Inferior parietal cortex (tissue), 1 donor: ENCODE results near the gene MRPL46.

ENCODE experiments used
- DNase-seq: peaks from one replicate; pipeline ENCODE4 v3.0.0-alpha.2; 2016; ENCODE audit errors: extremely low spot score

MRPL46 gene

DNA sequence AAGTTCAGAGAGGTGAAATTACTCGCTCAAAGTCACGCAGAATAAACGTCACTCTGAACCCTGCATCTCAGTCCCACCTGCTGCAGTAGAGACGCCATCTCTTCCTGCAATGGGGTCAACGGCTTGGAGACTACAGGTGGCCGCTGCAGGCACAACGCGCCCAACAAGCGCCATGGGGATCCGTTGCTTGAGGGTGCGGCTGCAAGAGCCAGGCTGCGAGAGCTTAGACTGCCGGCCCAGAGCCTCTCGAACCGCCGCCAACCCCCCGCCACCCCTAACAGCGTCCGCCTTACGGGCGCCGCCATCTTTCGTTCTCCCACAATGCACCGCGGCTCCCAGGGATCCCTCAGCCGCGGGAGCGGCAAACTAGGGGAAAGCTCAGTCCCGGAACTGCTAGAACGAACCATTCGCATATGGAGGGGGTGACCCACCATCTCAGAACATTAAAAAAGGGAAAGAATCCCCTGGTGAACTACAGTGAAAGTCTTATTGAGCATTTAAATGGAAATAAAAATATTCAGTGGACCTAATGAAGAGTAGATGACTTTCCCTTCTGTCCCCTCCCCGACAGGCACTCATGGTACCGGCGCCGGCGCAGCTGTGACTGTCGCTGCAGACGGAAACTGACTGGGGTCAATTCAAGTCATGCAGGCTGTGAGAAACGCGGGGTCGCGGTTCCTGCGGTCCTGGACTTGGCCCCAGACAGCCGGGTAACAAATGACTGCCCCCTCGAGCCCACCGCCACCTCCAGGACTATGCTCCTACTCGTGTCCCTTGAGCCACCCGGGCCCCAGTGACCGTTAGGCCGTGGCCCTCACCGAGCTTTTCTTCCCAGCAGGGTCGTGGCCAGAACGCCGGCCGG, at the start of gene MRPL46, which contains the start of gene MRPS11:
MRPL46 (minus strand) TSS at position 316 of the 862 bp plus-strand sequence; CDS start at position 305, 11 bp downstream.
MRPS11 (plus strand) TSS at position 636 of the 862 bp plus-strand sequence; CDS start at position 646, 10 bp downstream.
- DNase-seq, result peak; percentile 97

DNA sequence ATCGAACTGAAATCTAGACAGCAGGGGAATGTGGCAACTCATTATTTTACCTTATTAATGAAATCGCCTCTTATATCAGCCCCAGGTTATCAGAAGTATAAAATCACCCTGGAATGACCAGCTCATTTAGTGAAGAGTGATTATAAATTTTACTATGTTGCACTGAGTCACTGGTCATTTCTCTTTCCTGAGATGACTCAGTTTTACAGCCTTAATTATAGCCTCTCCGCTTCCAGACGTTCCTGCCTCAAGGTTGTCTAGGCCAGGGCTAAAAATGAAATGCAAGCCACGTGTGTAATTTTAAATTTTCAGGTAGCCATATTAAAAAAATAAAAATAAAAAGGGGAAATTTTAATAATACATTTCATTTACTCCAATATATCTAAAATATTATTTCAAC, 46.0 kb upstream of the MRPL46 start:
- DNase-seq, result no peak

DNA sequence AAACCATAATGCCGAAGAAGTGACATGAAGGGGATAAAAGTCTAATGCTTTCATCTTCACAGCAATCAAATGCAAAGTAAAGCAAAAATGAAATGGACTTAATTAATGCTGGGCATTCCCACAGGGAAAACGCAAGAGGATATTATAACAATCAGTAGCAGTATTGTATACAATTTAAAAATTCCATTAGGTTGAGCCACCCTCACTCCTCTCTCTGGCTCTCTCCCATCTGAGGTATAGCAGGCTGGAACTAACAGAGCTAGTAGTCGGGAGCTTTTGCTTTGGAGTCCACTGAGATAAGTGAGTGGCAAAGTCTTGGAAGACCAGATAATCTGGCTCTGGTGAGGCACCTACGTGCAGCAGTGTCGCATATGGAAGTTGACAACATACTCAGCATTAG, 45.4 kb upstream of the MRPL46 start:
- no peak for DNase-seq

DNA sequence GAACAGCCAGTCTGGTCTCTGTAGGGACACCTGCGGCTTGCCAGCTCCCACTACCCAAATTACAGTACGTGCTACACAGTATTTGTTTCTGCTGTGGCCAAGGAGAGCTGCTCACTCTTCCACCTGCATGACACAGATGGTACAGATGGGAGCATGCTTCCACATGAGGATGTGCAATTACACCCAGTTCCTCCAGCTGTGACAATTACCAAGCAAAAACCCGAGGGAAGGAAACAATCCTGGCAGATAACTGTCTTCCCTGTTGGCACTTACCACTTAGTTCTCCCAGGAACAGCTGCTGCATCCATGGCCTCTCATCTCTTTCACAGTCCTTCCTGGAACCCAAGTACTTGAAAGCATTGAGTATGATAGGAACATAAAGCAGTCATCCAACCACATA, 44.9 kb upstream of the MRPL46 start:
- DNase-seq, result no peak

DNA sequence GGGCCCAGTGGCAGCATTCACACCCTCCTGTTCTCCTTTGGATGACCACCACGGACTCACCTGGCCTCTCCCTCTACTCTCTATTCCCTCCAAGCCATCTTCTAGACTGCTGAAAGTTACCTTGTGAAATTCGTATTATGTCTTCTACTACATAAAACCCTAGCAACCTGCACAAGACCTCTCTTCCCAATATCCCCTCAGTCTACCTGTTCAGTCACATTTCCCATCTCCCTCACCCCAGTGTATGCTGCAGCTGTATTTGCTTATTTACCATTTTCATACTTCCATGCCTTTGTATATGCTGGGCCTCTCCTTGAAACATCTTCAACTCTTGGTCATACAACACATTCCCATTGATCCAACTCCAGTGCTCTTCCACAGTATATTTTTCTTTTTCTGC, 44.0 kb upstream of the MRPL46 start:
- no peak for DNase-seq

DNA sequence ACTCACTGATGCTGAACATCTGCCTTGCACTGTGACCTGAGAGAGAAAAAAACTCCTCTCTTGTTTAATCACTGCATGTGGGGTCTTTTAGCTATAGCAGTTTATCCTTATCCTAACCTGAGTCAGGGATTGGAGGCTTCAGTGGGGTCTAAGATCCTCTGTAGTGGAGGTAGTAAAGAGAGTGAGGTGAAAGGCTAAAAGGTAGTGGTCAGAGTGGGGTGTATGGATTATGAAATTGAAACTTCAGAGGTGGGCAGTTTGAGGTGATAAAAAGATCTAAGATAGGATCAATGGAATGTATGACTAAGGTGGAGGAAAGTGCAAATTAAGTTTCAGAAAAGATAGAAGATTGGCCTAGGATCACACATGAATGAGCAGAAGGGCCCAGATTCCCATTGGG, 42.8 kb upstream of the MRPL46 start:
- DNase-seq, result no peak

DNA sequence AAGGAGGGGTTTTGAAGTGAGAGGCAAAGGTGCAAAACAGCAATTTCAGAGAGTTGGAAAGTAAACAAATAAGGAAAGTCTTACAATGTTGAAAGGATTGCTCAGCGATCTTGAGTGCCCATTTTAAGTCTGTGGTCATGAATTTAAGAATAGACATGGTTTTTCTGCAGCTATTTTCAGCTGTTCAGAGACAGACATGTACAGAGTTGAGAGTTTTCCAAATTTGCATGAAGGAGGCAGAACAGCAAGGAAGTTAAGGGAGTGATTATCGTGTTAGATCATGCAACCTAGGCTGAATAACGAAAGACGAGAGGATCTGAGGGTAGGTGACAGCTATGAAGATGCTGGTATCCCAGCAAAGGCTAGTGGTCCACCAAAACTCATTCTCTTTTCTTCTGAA, 42.1 kb upstream of the MRPL46 start:
- no peak for DNase-seq

DNA sequence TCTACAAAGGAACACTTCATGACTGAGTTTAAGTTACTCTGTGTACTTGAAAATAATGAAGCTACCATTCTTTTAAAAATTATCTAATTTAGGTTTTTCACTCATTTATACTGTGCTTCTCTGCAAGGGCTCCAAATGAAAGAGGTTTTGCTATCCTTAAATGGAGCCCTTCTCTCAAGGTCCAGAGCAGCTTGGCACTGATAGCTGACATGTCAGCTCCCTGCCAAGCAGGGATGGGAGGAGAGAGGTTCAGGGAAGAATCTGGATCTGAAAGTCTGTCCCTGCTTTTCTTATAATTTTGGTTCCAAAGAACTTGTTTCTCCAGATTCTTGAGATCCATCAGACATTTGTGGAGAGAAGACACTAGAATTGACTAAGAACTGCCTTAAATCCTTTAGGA, 39.4 kb upstream of the MRPL46 start:
- no peak for DNase-seq

DNA sequence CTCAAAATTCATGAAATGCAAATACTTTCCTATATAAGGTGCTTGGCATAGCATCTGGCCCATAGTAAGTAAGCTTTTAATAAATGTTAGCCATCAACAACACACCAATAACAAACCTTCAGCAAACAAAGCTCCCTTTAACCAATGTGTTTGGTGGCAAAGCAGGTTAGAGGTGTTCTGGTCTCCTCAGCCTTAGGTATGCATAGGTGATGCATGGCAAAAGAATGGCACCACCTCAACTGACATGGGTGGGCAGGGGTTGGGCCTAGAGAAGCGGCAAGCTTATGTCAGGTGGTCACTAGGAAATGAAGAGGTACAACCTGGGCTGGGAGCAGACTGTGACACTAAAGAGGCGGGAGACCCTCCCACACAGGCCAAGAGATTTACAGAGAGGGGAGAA, 38.5 kb upstream of the MRPL46 start:
- no peak for DNase-seq

DNA sequence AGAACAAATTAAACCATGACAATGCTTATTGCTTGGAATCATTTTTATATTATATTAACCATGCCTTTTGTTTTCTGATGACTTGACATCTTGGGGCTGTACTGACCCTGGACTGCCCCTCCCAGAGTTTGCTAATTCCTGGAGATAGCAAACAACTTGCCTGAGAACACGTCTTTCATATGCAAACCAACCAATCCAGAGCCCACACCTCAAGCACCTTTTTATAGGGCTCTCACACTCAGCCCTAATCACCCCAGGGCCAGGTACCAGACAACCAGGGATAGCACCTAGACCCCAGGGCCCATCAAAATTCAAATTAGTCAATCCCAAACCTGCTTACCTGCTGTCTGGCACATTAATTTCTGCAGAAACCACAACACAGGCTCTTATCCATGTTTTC, 37.3 kb upstream of the MRPL46 start:
- no peak for DNase-seq

DNA sequence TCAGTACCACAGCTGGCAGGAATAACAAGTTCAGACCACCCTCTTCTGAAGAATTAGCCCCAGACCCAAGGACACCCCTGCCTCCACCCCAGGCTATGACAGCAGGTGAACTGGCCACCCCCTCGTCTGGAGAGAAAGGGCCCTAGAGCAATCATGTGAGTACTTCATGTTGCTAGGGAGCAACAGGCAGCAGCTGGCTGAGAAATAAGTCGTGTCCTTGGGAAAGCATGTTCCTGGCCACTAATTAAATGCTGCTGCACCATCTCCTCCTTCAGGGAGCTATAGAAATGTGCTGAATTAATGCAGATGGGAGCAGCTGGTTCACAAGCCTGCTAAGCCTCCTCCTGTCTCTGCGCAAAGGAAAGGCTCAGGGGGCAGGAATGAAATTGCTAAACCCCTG, 31.8 kb upstream of the MRPL46 start:
- no peak for DNase-seq

DNA sequence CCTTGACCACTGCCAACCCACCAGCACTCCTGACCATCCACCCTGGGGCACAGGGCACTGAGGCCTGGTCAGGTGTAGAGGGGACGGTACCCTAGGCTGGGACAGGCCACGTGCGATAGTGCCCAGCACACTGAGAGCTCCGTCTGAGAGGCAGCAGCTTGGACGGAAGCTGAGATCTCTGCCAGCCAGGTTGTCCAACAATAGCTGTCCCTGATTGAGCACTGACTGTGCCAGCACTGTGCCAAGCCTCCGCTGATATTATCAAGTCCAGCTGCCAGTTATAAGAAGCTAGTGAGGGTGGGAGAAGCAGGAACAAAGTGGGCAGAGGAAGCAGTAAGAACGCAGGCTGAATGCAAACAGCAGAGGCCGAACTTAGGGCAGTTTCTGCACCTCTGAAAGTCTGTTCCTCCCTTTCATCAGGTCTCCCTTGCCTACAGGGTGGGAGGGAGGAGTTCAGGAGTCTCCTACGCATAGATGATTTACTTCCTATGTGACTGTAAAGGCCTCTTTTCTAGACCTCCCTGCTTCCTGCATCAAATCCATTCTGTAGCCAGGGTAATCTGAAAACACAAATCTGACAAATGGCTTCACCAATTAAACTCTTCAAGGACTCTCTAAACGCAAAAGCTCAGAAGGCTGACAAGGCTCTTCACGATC, 30.0 kb upstream of the MRPL46 start:
- DNase-seq, result no peak

DNA sequence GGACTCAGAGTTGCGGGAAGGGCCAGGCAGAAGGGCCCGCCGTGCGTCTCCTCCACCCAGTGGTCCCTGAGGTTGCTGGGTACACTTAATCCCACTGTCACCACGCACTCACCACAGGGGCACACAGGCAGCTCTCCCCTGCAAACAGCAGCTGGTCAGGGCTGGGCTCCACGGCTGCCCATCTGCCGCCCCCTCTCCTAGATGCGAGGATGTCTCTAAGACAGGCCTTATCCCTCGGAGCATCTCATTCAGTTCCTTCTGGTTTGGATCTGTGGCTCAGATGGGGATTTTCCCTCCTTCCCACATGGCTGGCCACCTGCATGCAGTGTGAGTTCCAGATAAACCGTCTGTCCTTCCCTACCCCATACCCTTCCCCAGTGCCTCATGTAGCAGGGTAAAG, 26.7 kb upstream of the MRPL46 start:
- DNase-seq, result no peak

DNA sequence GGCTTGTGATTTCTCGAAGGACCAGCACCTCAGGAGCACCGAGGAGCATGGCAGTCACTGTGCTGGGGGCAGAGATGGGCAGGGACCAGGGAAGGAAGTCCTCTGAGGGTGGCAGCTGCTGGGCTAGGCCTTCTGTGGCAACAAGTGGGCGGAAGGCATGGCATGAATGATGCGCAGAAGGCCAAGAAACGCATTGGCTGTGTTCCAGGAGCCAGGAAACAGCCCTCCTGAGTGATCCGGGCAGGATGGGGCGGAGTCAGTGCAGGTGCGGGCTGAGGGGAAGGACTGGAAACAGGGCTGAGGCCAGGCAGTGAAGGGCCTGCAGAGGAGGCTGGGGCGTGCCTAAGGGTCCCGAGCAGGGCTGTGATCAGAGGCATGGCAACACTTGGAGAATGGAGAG, 24.0 kb upstream of the MRPL46 start:
- DNase-seq, result no peak

DNA sequence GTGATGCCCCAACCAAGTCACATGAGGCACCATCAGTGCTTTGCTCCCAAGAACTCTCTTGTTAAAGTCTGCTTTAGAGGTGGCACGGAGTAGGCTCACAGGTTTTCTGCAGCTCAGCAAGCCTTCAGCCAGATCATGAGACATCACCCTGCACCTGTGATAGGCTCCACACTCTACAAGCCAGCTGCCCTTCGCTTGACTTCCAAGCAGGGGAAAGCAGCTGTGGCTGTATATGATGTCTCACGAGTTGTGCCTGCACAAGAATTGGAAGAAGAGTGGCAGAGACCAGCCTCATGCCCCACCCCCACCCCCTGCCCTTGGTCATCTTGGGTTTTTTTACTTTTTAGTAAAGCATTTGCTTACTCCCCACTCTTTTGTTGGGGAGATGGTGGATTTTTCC, 22.8 kb upstream of the MRPL46 start:
- no peak for DNase-seq

DNA sequence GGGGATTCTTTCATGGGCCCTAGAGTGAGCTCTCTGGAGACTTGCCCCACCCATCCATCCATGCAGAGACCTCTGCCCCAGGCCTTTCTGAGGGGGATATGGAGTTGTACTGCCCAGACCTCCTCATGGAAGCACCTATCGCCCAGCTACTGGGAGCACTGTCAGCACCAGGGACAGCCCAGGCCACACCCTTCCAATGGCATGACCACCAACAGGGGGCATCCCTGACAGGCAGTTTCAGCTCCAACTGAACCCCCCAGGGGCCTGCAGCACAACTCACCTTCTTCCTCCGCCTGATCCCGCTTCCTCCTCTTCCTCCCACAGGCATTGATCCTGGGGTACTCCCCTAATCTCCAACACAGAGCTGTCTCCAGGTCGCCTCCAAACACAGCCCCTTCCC, 22.1 kb upstream of the MRPL46 start:
- DNase-seq, result no peak

DNA sequence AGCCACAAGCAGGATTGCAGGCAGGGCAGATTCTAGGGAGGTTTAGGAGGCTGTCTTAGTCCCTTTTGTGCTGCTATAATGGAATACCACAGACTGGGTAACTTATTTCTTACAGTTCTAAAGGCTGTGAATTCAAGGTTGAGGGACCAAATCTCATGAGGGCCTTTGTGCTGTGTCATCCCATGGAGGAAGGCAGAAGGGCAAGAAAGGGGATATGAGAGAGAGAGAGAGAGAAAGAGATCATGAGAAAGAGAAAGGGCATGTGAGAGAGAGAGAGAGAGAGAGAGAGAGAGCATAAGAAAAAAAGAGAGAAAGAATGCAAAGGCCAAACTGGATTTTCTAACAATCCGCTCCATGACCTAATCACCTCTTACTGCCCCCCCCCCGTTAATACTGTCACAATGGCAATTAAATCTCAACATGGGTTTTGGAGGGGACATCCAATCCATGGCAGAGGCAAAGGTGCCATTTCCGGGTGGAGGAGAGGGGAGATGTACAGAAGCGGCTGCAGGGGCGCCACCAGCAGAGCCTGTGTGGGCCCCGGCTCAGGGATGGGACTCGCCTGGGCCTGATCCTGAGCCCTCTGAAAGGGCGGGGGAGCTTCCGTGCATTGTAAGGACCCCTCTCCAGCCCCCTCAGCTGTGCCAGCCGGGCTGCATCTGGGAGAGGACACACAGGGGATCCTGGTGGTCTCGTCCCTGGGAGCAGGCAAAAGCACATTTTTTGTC, 20.8 kb upstream of the MRPL46 start:
- DNase-seq, result no peak

DNA sequence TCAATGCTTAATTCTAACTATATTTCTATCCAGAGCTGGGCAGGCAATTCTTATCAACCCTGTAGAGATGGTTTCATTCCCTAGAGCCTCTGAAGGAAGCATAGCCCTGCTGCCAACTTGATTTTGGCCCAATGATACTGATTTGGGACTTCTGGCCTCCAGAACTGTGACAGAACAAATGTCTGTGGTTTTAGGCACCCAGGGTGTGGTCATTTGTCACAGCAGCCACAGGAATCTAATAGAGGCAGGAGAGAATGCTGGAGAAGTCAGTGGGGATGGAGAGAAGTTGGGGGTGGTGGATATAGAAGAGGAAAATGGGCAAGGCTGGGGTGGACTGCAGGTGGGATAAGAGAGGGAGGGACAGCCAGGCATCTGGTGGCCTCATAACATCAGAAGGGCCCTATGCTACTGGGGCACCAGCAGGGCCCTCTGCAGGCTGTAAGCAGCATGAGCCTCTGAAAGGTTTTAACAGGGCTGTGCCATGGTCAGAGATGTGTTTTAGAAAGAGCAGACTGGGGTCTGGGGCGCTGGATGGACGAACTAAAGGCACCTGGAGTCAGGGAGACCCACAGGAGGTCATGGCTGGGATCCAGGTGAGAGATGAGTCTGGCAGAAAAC, 20.1 kb upstream of the MRPL46 start:
- no peak for DNase-seq

DNA sequence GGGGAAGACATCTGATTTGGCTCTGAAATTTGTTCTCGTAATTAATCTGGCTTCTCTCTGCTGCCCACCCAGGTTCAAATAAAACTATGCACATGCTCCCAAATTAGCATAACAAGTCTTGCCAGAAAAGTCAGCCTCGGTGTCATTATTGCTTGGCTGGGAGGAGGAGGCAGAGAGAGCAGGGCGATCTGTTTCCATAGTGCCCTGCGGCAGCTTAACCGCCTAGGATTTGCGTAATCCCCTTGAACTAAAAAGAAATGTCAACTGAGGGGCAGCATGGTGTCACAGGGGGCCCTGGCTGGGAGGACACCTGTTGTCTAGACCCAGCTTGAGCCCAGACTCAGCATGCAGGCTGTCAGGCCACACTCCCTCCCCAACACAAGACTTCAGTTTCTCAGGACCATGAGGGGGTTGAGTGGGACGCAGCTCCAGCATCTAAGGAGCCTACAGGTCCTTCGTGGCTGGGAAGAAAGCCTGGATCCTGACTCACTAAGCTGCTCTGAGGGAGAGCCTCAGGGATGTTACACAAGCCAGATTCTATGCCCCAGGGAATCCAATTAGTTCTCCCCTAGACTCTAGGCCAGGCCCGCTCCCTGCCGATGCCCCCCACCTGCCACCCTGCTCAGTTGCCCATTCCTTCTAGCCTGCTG, 17.6 kb upstream of the MRPL46 start:
- DNase-seq, result no peak

DNA sequence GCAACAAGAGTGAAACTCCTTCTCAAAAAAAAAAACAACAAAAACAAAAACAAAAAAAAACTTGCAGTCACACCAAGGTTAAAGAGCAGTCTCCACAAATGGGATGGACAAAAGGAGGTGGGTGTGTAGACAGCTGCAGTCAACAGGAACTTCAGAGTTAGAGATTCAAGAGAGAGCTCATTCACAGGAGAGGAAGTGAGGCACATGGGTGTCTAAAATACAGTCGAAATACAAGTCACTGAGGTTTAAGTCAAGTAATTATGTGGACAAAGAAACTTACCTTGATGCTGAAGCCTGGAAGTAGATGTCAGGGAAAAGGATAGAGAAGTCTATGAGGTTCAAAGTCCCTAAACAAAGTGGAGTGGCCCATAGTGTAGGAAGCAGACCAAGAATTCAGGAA, 15.1 kb upstream of the MRPL46 start:
- DNase-seq, result no peak

DNA sequence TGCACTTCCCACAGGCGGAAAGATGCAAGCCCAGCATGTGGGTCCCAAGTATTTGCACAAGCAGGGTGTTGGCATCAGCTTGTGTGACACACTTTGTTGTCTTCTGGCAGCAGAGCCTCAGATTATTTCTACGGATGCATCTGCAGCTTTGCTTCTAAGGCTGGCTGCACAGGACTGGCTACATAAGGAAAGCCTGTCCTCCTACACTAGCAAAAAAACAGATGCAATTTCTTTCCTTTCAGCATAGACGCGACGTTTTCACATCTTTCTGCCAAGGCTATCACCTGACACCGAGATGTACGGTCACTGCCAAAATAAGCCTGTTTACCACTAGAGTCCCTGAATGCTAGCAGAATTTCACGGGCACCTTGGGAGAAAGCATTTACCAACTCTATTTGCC, 13.8 kb upstream of the MRPL46 start:
- peak; percentile 71 for DNase-seq

DNA sequence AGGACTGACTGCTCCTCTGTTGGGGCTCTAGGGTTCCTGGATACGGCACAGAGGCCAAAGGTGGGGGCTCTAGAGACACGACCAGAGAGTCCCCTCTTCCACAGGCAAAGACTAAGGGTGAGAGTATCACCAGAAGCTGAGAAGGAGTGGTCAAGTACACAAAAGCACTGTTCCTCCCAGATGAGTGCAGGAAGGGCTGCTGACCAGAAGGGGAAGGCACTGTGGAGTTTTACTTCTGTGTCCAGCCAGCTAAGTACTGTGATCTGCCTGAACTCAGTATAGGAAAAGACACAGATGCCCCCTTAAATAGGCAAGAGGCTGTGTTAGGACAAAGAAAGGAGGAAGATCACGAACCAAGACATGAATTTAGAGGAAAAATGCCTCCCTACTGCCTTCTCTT, 12.0 kb upstream of the MRPL46 start:
- DNase-seq, result no peak
